Right lung (tissue), 5 donors: ENCODE measurements around the gene SAPCD1. TPM values are rescaled to one million over a fixed set of nuclear protein-coding genes. Genes with fewer than 3 reads are reported as not detected.
"Not testable (repeated sequence)": the region's sequence is repeated elsewhere in the genome, so short reads cannot be mapped to it uniquely, and the experiment has no call there.

Source experiments
- DNase-seq, 2 donors: peaks; one replicate each; pipeline ENCODE4 v3.0.0-alpha.2; 2013
- polyA plus RNA-seq, 5 donors: library from polyadenylated mRNA; unstranded; fragments of 120-200 nt; gene quantifications; one replicate each; pipeline versions ENCODE4 v1.2.1 to v1.2.3, GENCODE V29; 2013; ENCODE audit warnings: inconsistent platforms in 1 of 5, low replicate concordance in 1 of 5; ENCODE audit not compliant: insufficient read length in 5 of 5, insufficient read depth in 1 of 5

The SAPCD1 gene
- polyA plus RNA-seq, 5 donors = 6.6 to 12.2 (median 8.2) TPM

DNA sequence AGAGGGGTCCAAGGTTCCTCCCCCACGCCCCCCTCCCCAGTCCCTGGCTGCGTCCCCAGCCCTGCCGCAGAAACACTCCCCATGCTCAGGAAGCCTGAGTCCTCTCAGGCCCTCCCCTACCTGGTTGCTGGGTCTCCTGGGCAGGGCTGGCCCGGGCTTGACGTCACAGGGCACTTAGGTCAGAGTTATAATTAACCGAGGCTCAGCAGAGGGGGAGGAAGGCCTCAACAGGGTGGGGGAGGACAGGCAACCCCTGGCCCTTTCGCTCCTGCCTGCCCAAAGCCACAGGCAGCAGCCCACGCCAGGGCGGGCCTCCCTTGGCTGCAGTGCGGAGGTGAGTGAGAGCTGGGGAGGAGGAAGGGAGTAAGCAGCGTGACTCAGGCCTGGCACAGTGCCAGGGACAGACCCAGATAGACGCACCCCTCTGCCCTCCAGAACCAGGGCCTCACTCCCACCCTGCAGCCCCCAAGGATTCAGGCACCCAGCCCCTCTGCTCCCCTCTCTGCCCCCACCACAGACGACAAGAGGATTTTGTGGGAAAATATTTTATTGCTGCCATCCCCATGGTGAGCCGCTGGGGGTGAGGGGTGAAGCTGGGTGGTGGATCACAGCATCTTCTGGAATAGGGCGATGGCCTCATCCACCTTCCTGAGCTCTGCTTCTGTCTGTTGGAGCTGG lies 14.7 kb downstream of the SAPCD1 start, which contains the start of gene VWA7:
VWA7 (minus strand) TSS at position 340 of the 678 bp plus-strand sequence. CDS start 549 bp downstream, outside the sequence.
- DNase-seq = peak; percentile 50 to 55

GRCh38 chr6:31777667-31778050 lies 15.2 kb downstream of the SAPCD1 start:
- no peak for DNase-seq

DNA sequence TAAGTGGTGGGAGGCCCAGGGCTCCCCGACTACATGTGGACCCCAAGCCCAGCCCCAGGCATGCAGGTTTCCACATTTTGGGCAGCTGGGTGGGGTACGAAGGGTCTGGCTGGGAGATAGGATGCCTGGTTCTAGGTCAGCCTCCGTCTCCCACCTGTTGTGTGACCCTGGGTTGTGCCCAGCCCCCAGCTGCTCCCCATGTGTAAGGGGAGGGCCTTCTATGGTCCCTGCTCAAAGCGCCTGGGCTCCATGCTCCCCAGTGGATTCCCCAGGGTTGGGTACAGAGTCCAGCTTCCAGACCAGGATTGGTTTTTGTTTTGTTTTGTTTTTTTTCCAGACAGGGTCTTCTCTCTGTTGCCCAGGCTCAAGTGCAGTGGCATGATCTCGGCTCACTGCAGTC lies 15.7 kb downstream of the SAPCD1 start:
- no peak for DNase-seq

DNA sequence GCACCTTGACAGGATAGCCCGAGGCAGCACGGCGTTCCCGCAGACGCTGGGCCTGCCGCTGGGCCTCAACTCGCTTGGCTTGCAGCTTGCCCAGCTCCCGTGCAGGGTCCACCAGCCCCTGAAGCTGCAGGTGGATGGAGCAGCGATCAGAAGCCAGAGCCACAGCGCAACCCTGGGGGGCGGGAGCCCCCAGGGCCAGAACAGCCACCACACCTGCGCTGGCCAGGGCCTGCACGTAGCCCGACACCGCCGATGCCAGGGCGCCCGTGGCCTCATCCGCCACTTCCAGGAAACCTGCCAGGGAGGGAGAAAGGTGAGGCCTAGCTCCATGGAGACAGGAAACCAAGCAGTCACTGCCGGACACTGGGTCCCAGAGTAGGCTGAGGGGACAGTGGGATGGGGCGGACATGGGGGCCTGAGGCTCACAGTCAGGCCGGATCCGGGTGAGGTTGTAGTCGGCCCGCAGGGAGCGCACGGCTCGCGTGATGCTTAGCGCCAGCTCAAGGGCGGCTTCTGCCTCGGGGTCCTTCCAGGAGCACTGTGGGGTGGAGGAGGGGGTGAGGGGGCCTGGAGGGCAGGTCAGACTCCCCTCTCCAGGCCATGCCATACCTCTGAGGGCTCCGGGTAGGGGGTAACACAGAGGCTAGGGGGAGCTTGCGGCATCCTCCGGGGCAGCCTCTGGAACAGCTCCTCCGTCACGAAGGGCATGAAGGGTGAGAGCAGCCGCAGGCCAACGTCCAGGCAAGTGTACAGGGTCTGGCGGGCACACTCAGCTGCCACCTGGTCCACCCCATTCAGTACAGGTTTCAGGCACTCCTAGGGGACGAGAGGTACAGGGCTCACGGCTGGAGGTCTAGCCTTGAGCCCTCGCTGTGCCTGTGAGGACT lies 16.8 kb downstream of the SAPCD1 start:
- no peak for DNase-seq

- no peak for DNase-seq
Measured at GRCh38 chr6:31779908-31780307, 17.5 kb downstream of the SAPCD1 start.

- no peak for DNase-seq
Measured at GRCh38 chr6:31780507-31781243, 18.2 kb downstream of the SAPCD1 start.

DNA sequence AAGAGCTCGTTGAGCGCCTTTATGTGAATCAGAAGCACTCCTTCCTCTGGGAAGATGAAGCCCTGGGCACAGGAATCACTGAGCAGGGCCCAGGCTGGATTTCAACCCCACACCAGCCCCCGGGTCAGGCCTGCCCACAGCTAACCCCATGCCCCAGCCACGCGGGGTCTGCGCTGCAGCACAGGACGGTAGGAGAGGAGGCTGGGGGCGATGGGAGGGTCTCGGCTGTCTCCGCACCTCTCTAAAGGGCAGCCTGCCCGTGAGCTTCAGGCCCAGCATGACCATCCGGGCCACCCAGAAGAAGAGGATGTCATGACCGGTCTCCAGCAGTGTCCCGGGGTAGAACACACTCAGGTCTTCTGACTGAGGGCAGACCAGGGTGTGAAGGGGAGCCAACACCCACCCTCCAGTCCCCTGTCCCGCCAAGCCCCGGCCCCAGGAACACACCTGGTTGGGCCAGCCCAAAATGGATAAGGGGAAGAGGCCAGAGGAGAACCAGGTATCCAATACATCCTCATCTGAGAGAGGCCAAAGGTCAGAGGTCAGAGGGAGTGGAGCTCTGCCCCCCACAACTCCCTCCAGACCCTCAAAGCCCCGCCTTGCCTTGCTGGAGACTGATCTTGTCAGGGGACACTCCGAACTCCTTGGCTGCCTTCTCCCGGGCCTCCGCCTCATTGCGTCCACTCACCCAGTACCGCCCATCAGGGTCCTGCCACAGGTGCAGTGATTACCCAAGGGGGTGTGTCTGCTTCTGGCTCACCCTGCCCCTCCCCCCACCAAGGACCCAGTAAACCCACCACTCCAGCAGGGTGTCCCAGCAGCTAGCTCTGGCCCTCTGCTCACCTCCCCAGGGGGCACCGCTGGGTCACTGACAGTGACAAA lies 19.0 kb downstream of the SAPCD1 start:
- no peak for DNase-seq

- no peak for DNase-seq
Measured at GRCh38 chr6:31782126-31782855, 19.8 kb downstream of the SAPCD1 start.

- DNase-seq = no peak
Measured at GRCh38 chr6:31784098-31784925, 21.9 kb downstream of the SAPCD1 start.

- DNase-seq = no peak
Measured at GRCh38 chr6:31785475-31785874, 23.0 kb downstream of the SAPCD1 start.

- DNase-seq = peak in 1 of 2 donors; percentile 35
Measured at GRCh38 chr6:31791324-31792089, 29.1 kb downstream of the SAPCD1 start.

- DNase-seq = no peak
Measured at GRCh38 chr6:31792090-31792374, 29.6 kb downstream of the SAPCD1 start.

DNA sequence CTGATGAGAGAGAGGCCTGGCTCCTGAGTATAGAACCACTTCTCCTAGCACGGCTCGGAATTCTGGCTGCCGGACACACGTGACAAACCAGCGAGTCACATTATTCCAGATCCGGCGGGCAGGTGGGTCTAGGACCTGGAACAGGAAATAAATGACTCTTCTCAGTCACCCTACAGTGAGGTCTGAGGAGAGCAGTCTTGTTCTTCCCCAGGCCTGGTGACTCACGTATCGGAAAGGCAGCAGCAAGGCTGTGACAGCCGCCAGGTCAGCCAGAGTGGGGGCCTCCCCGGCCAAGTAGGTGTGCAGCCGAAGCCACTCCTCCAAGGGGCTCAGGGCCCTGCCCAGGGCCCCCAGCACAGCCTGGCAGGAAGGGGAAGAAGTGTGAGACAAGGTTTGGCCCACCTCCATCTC lies 30.3 kb downstream of the SAPCD1 start:
- no peak for DNase-seq

DNA sequence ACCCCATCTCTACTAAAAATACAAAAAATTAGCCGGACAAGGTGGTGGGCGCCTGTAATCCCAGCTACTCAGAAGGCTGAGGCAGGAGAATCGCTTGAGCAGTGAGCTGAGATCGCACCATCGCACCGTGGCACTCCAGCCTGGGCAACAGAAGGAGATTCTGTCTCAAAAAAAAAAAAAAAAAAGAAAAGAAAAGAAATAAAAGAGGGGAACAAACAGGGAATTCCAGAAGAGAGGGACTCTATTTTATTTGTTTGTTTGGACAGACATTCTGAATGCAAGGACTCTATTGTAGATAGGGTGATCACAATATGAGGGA lies 31.4 kb downstream of the SAPCD1 start:
- DNase-seq = not testable (repeated sequence)

DNA sequence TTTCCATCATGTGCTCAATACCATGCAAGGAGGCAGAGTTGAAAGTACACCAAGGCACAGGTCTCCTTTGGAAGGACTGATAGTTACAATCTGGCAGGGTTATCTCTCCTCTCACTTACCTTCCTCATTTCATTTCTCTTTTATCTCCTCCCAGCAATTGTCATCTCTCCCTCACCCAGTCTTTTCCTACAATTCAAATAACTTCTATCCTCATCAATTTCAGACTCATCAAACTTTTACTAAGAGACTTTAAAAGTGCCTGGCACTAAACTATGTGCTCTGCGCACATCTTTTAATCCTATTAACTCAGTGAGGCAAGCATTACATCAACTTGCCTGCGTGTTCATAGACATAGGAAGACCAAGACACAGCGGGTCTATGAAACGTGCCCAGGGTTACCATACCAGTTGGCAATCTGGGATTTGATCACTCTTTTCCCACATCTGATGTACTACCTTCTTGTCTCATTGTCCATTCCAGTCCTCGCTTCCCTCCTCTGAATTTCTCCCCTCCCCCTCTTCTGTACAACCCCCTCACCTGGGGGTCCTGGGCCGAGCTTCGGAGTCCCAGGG lies 31.9 kb downstream of the SAPCD1 start:
- DNase-seq = no peak

DNA sequence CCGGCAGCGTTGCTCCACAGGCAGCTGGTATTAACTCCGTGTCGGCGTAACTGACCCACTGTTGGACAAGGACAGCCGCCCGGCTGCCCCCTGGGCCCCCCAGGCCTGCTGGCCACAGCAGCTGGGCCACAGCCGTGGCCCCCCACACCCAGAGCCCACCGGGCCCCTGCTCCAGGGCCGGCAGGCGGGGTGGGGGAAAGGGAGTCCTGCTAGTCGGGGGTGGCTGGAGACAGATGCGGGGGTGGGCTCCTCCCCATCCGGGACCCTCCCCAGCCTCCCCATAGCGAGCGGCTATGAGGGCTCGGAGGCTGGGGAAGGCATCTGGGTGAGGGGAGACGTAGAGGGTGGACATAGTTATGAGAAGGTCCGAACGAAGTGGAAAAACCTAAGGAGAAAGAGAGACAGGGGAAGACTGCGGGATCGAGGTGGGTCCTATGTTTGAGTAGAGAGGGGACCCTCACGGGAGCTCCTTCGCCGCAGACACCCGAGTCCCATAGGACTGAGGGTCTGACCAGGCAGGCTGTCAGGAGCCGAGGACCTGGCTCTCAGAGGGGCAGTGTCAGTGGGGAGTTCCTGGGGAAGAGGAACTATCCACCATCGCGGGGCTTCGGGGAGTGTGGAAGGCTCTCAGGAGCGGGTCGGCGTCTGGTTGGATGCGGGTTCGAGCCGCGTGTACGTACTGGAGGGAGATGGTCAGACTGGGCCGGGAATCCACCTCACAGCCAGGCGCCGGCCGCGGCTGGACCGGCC lies 32.6 kb downstream of the SAPCD1 start:
- no peak for DNase-seq

DNA sequence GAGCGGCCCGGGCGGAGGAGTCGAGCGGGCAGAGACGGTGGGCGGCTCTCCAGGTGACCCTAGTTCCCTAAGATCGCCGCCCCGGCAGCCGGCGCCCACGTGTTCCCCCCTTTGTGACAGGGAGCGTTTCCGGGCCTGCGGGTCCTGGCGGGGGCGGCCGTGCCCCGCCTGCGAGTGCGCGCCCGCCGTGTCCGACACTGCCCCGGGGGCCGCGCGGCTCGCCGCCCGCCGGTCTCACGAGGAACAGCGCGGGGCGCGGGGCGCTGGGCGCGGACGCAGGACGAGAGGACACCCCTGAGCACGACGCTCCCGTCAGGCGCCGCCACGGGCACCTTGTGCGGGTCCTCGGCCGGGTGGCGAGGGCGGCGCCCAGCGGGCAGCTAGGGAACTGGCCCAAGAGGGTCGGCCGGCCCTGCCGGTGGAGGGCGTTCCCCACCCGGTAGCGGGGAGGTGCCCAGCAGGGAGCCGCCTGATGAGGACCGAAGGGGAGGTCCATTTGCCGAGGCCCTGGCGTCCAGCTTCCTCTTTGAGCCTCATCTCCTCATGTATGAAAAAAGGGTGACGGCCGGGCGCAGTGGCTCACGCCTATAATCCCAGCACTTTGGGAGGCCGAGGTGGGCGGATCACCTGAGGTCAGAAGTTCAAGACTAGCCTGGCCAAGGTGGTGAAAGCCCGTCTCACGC lies 33.3 kb downstream of the SAPCD1 start, which contains the start of gene VARS1:
VARS1 (minus strand) TSS at position 137 of the 683 bp plus-strand sequence. CDS start 535 bp downstream, outside the sequence.
- peak; percentile 88 to 89 for DNase-seq
